Nephron progenitor cell (in vitro differentiated cells): Measurements from ENCODE around the gene IPO4.

Experiments
- DNase-seq: peaks from one replicate; pipeline ENCODE4 v3.0.0; 2021
- H3K27ac Mint-ChIP-seq: 2 replicates; pipeline ENCODE4 v1.8.0; 2021; ENCODE audit warnings: mild to moderate bottlenecking, moderate library complexity, mixed read lengths
- H3K27me3 Mint-ChIP-seq: 2 replicates; pipeline ENCODE4 v1.8.0; 2021; ENCODE audit warnings: mild to moderate bottlenecking, low read depth, mixed read lengths; ENCODE audit not compliant: poor library complexity
- H3K36me3 Mint-ChIP-seq: 2 replicates; pipeline ENCODE4 v1.8.0; 2021; ENCODE audit warnings: low read depth, mixed read lengths
- H3K4me1 Mint-ChIP-seq: 2 replicates; pipeline ENCODE4 v1.8.0; 2021; ENCODE audit warnings: mixed read lengths
- H3K4me3 Mint-ChIP-seq: 2 replicates; pipeline ENCODE4 v1.8.0; 2021; ENCODE audit warnings: mild to moderate bottlenecking, moderate library complexity, mixed read lengths
- H3K9me3 Mint-ChIP-seq: 2 replicates; pipeline ENCODE4 v1.8.0; 2021; ENCODE audit warnings: mild to moderate bottlenecking, moderate library complexity, mixed read lengths
- TF ChIP-seq, protein P1 (sequence below): fragments of 200-600 bp; sonication (generic); IDR thresholded peaks from 2 replicates; pipeline ENCODE4 v1.5.0; 2021; ENCODE audit warnings: antibody characterized with exemption

IPO4 gene

GRCh38 chr14:24198814-24199524, 10.4 kb upstream of the IPO4 start:
- DNase-seq: no peak
- H3K4me1 Mint-ChIP-seq: peaks cover 30% of the 10 kb centered on the region
- peaks cover 64% of the 10 kb centered on the region for H3K36me3 Mint-ChIP-seq
- TF ChIP-seq, protein P1, sequence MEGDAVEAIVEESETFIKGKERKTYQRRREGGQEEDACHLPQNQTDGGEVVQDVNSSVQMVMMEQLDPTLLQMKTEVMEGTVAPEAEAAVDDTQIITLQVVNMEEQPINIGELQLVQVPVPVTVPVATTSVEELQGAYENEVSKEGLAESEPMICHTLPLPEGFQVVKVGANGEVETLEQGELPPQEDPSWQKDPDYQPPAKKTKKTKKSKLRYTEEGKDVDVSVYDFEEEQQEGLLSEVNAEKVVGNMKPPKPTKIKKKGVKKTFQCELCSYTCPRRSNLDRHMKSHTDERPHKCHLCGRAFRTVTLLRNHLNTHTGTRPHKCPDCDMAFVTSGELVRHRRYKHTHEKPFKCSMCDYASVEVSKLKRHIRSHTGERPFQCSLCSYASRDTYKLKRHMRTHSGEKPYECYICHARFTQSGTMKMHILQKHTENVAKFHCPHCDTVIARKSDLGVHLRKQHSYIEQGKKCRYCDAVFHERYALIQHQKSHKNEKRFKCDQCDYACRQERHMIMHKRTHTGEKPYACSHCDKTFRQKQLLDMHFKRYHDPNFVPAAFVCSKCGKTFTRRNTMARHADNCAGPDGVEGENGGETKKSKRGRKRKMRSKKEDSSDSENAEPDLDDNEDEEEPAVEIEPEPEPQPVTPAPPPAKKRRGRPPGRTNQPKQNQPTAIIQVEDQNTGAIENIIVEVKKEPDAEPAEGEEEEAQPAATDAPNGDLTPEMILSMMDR: no peak
- peak overlapping the region; percentile 36 for H3K4me3 Mint-ChIP-seq
- H3K27ac Mint-ChIP-seq: peak overlapping the region; percentile 43
- no peaks in the 10 kb centered on the region for H3K27me3 Mint-ChIP-seq
- H3K9me3 Mint-ChIP-seq: peaks cover 31% of the 10 kb centered on the region

DNA sequence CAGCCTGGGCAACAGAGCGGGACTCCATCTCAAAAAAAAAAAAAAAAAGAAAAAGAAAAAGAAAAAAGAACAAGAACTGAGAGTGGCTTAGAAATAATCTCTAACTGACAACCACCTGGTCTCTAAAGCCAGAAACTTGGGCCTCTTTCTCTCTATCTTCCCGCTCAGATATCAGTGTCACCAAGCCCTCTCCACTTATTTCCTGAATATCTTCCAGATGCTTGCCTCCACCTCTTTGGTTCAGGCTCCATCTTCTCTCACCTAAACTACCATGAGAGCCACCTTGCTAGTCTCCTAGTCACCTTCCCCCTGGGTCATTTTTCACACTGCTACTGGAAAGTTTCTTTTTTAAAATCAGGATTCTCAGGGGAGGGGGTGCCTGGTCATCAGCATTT, 8.4 kb upstream of the IPO4 start:
- H3K36me3 Mint-ChIP-seq: peaks cover 60% of the 10 kb centered on the region
- peak overlapping the region; percentile 94 for H3K4me3 Mint-ChIP-seq
- TF ChIP-seq, protein P1: no peak
- peak overlapping the region; percentile 82 for H3K27ac Mint-ChIP-seq
- peaks cover 19% of the 10 kb centered on the region for H3K9me3 Mint-ChIP-seq
- no peak for DNase-seq
- H3K4me1 Mint-ChIP-seq: peaks cover 43% of the 10 kb centered on the region
- no peaks in the 10 kb centered on the region for H3K27me3 Mint-ChIP-seq

GRCh38 chr14:24196071-24197055, 7.7 kb upstream of the IPO4 start:
- Mint-ChIP-seq H3K27ac (peak overlapping the region; percentile 98), H3K9me3 (peaks cover 12% of the 10 kb centered on the region), H3K36me3 (peaks cover 60% of the 10 kb centered on the region), H3K4me3 (peak overlapping the region; percentile 94), H3K27me3 (no peaks in the 10 kb centered on the region), H3K4me1 (peaks cover 48% of the 10 kb centered on the region)
- TF ChIP-seq, protein P1: no peak
- DNase-seq: no peak

DNA sequence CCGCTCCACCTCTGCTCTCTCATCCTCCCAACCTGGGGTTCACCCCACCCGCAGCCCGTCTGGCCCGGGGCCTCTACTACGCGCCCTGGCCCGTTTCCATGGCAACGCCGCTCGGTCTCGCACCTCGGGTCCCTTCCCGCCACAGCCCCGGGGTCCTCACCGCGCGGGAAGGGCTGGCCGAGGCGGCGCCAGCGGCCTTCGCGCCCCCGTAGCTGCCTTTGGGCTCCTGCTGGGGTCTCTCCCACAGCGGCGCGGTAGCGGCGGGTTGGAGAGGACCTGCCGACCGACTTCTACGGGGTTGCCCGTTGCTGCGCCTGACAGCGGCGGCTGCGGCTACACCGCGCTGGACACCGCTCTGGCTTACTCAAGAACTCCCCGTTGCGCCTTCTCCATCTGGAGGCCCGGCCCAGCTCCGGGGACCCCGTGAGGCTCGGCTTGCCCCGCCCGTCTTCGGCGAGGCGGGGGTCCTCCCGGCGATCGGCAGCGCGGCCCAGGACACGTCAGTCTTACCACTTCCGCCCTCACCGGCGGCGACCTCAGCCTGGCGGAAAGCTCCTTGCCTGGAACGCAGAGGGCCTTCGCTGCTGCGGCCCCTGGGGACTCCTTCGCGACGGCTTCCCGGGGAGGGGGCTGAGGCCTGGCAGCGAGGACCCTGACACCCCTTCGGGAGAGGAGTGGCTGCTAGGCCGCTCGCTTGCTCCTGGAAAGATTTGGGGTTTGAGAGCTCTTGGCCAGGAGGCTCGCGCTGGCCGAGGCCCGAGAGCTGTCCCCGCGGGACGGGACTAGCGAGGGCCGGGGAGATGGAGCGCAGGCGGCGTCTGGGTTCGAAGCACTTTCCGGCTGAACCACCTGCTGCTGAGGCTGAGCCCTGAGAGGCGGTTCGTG, 6.8 kb upstream of the IPO4 start, which contains the start of gene TM9SF1:
Gene TM9SF1 (minus strand): TSS at position 256 of the 885 bp plus-strand sequence. CDS start 422 bp downstream, outside the sequence.
- TF ChIP-seq, protein P1: no peak
- H3K4me1 Mint-ChIP-seq: peaks cover 48% of the 10 kb centered on the region
- peak within 1 kb of the TSS; percentile 94 for H3K4me3 Mint-ChIP-seq
- H3K27ac Mint-ChIP-seq: peak within 1 kb of the TSS; percentile 98
- peaks cover 7% of the 10 kb centered on the region for H3K9me3 Mint-ChIP-seq
- peaks cover 56% of the 10 kb centered on the region for H3K36me3 Mint-ChIP-seq
- H3K27me3 Mint-ChIP-seq: no peaks in the 10 kb centered on the region
- peak; percentile 82 for DNase-seq

- DNase-seq: no peak
- Mint-ChIP-seq H3K4me3 (peak overlapping the region; percentile 94), H3K9me3 (peaks cover 1% of the 10 kb centered on the region), H3K36me3 (peaks cover 56% of the 10 kb centered on the region), H3K27ac (no peak overlapping the region), H3K27me3 (peaks cover 4% of the 10 kb centered on the region), H3K4me1 (peaks cover 54% of the 10 kb centered on the region)
- TF ChIP-seq, protein P1: no peak
Observed at GRCh38 chr14:24194873-24195185, 6.2 kb upstream of the IPO4 start.
